ENCODE results near the gene OR5AR1.

Gene OR5AR1

DNA sequence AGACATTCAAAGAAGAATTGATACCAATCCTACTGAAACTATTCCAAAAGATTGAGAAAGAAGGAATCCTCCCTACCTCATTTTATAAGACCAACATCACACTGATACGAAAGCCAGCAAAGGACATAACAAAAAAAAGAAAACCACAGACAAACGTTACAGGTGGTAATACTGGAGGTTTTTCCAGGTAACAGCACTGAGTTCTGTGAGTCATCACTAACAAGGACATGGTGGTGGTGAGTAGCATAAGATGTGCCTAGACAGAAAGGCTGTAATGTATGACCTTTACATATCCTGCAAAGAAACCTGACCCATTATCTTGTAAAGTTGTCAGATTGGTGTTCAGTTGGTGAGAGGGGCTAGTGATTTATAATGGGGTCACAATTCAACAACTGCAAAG lies 50.7 kb downstream of the OR5AR1 start:
- Mint-ChIP-seq H3K27ac (no peak overlapping the region), H3K36me3 (ENCODE audit: low read depth) (no peaks in the 10 kb centered on the region), H3K4me3 (no peak overlapping the region), H3K9me3 (no peaks in the 10 kb centered on the region), H3K27me3 (ENCODE audit: low read depth) (no peaks in the 10 kb centered on the region), H3K4me1 (no peaks in the 10 kb centered on the region)
- TF ChIP-seq, protein P1, sequence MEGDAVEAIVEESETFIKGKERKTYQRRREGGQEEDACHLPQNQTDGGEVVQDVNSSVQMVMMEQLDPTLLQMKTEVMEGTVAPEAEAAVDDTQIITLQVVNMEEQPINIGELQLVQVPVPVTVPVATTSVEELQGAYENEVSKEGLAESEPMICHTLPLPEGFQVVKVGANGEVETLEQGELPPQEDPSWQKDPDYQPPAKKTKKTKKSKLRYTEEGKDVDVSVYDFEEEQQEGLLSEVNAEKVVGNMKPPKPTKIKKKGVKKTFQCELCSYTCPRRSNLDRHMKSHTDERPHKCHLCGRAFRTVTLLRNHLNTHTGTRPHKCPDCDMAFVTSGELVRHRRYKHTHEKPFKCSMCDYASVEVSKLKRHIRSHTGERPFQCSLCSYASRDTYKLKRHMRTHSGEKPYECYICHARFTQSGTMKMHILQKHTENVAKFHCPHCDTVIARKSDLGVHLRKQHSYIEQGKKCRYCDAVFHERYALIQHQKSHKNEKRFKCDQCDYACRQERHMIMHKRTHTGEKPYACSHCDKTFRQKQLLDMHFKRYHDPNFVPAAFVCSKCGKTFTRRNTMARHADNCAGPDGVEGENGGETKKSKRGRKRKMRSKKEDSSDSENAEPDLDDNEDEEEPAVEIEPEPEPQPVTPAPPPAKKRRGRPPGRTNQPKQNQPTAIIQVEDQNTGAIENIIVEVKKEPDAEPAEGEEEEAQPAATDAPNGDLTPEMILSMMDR (IDR thresholded peaks at IDR 0.05; ENCODE audit: unreplicated experiment in 3 of 3), result no peak

Data from nephron (organoid).